ENCODE results near the gene SIRT3.
A peak's percentile ranks its signal among the peaks of the same experiment; 100 is the strongest.
"Not testable (repeated sequence)": the region's sequence is repeated elsewhere in the genome, so short reads cannot be mapped to it uniquely, and the experiment has no call there.

The SIRT3 gene

DNA sequence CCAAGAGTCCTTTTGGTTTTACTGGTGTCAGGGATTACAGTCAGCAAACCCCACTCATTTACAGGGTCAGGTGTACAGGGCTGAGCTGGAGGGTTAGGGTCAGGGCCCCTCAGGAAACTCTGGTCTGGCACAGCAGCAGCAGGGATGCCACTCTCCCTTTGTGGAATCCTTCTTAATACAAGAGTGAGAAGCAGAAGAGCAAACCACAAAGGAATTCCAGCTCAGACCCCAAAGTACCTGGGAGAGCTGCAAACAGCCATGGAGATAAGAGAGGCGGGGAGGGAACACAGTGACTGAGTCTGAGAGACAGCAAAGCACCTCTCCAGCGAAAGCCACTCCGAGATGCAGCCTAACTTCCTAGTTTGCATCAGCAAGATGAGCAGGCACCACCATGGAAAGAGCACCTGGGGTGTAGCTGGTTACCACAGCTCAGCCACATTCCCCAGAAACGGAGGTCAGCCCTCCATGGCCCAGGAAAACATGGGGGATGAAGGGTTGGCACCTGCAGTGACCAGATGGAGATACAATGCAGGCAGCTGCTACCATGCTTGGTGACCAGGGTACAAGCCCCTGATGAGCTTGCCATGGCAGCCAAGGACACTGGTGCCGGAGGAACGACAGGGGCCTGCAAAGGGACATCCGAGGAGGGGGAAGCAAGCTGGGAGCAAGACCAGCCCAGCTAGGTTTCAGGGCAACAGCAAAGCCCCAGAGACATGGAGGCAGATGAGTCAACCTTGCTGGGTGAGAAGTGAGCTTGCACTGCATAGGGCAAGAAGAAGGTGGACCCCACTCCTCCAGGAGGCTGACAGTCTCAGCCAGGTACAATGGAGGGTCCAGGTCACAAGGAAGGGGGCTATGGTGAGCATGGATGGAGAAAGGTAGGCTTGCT lies 32.8 kb downstream of the SIRT3 start:
- no peak for DNase-seq (ENCODE audit: low read depth in 2 of 2)

DNA sequence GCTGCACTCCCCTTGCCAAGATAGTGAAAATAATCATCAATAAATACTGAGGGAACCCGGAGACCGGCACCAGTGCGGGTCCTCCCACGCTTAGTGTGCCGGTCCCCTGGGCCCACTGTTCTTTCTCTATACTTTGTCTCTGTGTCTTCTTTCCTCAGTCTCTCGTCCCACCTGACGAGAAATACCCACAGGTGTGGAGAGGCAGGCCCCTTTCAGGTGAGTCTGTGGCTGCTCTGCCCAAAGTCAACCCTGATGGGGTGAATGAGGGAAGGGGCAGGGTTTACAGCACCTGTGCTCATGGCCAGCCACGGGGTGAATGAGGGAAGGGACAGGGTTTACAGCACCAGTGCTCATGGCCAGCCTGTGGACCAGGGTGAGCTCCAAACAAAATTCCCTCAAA lies 33.7 kb downstream of the SIRT3 start:
- no peak for DNase-seq (ENCODE audit: low read depth in 2 of 2)

DNA sequence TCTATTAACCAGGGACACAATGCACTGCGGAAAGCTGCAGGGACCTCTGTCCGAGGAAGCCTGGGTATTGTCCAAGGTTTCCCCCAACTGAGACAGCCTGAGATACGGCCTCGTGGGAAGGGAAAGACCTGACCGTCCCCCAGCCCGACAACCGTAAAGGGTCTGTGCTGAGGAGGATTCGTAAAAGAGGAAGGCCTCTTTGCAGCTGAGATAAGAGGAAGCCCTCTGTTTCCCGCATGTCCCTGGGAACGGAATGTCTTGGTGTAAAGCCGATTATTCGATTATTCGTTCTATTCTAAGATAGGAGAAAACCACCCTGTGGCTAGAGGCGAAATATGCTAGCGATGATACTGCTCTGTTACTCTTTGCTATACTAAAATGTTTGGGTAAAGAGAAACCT lies 34.2 kb downstream of the SIRT3 start:
- DNase-seq (ENCODE audit: low read depth in 2 of 2): no peak

DNA sequence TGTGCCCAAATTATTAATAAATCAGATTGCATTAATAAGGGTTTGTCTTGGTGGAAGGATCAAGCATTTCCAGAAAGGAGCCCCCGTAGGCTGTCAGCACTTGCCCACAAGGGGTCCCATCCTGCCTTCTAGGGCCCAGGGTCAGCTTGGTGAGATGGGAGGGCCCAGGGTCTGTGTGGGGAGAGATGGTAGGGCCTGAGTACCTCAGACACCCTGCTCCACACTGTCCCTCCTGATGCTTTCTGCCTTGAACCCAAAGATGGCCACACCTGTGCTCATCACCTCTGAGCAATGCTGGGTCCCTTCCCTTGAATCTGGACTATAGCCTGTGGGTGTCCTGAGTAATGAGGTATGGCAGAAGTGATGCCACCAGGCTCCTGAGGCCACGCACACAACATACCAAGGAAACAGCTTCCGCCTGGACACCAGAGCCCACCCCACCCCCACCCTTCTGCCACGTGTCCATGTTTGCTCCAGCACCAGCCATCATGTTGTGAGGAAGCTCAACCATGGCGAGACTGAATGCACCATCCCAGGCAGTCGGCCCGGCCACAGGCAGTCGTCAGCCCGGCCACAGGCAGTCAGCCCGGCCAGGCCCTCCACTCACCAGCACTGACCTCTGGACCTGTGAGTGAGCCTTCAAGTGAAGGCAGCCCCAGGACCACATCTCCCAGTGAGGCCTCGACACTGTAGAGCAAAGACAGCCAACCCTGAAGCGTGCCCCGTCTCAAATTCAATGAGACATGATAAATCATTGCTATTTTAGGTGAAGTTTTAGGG lies 35.7 kb downstream of the SIRT3 start:
- DNase-seq (ENCODE audit: low read depth in 2 of 2): no peak

DNA sequence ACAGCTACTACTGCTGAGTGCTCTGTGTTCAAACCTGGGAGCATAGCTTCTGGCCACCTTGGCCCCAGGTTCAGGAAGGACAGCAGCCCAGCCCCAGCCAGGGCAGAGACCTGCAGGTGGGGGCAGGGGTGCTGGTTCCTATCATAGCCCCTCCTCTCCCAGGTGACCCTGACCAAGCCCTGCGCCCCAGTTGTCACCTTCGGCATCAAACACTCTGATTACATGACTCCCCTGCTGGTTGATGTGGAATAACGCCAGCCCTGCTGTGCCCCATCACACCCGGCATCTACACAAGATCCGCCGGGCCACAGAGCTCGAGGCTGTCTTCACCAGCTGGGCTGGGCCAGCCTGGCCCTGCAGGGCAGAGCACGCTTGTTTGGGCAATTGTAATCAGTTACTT lies 36.4 kb downstream of the SIRT3 start:
- no peak for DNase-seq (ENCODE audit: low read depth in 2 of 2)

DNA sequence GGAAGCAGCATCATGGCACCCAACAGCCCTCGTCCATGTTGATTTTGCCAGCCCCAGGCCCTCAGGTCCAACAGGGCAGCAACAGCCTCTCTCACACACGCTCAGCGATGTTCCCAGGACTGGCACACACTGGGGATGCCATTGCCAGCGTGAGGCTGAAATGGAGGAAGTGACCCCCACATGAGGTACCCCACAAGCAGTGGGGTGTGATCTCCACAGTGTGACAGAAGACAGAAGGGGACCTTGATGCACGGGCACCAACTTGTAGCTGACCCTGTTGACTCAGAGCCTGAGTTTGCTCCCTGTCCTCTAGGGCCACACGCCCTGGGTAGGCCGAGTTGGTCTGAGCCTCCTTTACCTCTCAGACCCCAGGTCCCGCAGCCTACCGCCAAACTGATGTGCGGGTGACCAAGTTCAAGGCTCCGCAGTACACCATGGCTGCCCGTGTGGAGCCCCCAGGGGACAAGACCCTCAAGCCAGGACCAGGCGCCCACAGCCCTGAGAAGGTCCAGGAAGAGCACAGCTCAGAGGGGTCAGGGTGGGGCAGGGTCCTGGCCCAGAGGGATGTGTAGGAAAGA lies 37.0 kb downstream of the SIRT3 start:
- DNase-seq (ENCODE audit: low read depth in 2 of 2): no peak

DNA sequence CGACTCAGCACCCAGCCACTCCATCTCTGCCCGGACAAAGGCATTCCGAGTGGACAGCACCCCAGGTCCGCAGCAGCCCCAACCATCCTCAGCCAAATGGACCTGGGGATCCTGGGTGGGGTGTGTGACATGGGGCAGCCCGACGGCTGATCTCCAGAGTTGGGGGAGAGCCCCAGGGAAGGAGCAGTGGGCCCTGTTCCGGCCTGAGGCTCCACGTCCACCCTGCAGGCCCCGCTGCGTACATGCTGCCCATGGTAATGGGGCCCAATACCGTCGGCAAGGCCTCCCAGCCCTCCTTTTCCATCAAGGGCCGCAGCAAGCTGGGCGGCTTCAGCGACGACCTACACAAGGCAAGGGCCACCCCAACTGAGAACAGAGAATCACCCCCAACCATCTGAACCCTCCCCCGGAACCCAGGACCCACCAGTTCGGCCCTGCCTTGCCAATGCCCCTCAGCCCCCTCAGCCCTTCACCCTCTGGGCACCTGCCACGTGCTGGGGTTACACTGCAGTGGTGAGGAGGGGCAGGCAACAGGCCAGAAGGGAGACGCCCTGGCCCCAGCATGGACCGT lies 37.8 kb downstream of the SIRT3 start:
- DNase-seq (ENCODE audit: low read depth in 2 of 2): no peak

DNA sequence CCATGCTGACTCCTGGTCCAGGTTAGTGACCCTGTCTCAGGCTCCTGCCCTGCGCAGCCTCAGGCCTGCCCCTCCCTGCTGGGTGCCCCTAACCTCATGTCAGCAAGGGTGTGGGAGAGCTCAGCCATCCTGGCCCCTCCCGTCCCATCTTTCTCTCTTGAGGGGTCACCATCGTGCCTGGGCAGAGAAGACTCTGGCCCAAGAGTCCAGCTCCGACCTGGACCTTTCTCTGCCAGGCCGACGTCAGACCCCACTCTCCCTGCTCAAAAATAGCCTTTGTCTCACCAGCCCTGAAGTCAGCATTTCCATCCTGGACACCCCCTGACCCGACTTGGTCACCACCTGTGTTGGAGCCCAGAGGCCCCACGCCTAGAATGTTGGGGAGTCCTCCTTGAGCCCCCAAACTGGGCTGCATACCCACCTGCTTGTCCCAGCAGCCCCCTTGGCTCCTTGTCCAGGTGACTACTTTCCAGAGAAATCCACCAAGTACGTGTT lies 38.4 kb downstream of the SIRT3 start:
- DNase-seq (ENCODE audit: low read depth in 2 of 2): no peak

DNA sequence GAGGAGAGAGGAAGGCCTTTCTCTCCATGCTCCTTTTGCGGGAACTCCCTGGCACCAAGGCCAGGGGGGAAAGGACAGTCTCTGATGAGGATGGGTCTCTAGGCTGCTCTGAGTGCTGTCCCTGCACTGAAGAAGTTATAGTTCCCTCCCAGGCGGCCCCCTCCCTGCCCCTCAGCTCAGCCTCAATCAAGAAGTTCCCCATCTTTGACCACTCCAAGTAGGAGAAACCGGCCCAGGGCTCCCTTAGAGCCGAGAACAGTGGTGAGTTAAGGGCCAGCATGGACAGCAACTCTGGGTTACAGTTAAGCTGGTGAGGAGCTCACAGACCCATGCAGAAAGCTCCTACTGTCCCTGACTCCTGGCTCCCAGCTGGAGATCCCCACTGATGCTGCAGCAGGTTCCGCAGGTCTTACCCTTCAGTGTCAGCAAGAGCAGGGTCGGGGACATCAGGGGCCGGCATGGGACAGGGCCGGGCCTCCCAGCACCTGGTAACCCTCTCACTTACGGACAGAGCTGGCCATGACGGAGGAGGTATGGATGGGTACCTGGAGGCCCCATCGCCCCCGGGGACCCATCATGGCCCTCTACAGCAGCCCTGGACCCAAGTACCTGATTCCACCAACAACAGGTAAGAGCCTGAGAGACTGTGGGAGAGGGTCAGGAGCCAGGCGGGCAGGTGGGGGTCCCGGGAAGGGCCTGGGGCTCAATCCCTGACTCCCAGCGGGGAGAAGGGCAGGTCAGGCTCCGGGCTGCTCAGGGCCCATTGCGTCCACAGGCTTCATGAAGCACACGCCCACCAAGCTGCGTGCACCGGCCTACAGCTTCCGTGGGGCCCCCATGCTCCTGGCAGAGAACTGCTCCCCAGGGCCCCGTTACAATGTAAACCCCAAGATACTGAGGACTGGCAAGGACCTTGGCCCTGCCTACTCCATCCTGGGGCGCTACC lies 39.1 kb downstream of the SIRT3 start:
- no peak for DNase-seq (ENCODE audit: low read depth in 2 of 2)

DNA sequence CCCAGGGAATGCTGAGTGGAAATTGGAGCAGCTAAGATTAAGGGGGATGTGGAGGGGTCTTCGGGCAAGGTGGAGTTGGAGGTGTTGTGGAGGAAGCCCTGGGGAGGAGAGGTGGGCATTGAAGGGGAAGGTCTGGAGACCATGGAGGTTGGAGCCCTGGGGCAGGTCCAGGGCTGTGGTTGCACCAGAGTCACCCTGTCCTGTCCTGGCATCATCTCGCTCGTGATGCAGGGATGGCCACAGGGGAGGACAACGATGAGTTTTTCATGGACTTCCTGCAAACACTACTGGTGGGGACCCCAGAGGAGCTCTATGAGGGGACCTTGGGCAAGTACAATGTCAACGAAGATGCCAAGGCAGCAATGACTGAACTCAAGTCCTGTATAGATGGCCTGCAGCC lies 42.7 kb downstream of the SIRT3 start:
- DNase-seq (ENCODE audit: low read depth in 2 of 2): not testable (repeated sequence)

DNA sequence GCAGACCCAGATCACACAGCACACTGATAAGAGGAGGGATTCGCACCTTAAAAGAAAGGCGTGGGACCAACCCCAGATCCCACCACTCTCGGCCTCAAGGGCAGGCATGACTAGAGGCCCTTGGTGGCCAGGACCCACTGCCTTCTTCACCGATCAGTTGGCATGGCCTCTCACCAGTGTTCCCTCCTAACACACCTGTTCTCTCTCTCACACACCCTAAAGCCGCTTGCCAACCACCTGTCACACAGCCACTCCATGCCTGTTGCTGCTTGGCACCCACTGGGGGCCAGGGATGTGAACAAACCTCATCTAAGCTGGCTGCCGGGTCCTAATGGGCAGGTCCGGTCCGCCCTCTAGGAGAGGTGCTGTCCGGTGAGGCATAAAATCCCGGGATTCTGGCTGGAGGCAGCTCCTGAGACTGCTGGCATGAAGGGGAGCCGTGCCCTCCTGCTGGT lies 43.4 kb downstream of the SIRT3 start, which contains the start of gene SCGB1C1:
Gene SCGB1C1, plus strand, starts transcription at position 405 of the 455 bp plus-strand sequence. Its CDS starts 22 bp downstream, at position 427.
- DNase-seq (ENCODE audit: low read depth in 2 of 2): not testable (repeated sequence)

DNA sequence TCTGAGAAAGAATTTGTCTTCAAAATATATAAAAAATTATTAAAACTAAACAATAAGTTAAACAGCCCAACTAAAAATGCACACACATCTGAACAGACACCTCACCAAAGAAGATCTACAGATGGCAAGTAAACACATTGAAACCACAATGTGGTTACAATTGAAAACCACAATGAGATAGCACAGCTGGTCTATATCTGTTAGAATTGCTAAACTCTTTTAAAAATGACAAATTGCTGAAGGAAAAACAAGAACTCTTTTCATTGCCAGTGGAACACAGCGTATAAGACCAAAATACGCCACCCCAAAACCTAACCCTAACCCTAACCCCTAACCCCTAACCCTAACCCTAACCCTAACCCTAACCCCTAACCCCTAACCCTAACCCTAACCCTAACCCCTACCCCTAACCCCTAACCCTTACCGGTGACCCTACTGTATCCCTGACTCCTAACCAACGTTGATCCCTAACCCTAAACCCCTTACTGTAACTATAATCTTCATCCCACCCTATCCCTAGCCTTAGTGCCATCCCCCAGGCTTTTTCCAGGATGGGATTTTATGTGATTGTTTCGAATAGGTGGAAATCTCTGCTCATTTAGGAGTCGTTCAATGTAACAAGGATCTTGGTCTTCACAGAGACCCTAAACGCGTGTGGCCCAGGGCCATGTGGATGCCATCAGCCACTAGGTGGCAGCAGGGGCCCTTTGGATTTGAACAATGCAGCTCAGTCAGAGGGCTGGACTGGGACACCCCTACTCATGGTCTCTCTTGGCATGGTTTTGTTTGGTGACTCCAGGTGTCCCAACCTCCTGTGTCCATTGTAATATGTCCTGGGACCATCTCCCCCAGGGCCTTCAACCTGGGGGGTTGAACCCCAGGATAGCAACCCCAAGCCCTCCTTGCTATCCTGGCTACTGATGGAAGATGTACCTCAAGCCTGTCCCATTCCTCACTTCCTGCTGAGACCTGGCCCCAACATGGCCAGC lies 44.4 kb downstream of the SIRT3 start:
- DNase-seq (ENCODE audit: low read depth in 2 of 2): not testable (repeated sequence)

DNA sequence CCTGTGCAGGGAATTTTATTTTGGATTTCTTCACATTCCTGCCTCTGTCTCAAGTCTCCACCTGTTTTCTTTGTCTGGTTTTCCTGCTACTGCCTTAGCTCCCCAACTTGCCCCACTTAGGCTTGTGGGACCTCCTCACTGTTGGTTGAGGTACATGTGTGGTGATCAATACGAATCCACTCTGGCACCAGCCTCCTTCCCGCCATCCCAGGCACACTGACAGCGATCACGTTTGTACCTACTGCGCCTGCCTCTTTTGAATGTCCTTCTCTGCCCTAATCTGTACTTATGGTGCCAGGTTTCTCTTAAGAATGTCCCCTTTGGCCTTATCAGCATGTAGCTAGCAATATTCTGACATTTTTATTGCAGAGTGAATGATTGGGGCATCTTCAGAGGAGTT lies 45.6 kb downstream of the SIRT3 start:
- DNase-seq (ENCODE audit: low read depth in 2 of 2): not testable (repeated sequence)

DNA sequence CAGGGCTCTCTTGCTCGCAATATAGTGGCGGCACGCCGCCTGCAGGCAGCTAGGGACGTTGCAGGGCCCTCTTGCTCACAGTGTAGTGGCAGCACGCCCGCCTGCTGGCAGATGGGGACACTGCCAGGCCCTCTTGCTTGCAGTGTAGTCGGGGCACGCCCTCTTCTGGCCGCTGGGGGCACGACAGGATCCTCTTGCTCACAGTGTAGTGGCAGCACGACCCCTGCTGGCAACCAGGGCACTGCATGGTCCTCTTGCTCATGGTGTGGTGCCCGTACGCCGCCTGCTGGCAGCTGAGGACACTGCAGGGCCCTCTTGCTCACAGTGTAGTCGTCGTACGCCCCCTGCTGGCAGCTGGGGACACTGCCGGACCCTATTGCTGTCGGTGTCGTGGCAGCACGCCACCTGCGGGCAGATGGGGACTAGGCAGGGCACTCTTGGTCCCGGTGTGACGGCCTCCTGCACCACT lies 46.3 kb downstream of the SIRT3 start:
- peak in 1 of 2 donors; percentile 54 for DNase-seq (ENCODE audit: low read depth in 2 of 2)

DNA sequence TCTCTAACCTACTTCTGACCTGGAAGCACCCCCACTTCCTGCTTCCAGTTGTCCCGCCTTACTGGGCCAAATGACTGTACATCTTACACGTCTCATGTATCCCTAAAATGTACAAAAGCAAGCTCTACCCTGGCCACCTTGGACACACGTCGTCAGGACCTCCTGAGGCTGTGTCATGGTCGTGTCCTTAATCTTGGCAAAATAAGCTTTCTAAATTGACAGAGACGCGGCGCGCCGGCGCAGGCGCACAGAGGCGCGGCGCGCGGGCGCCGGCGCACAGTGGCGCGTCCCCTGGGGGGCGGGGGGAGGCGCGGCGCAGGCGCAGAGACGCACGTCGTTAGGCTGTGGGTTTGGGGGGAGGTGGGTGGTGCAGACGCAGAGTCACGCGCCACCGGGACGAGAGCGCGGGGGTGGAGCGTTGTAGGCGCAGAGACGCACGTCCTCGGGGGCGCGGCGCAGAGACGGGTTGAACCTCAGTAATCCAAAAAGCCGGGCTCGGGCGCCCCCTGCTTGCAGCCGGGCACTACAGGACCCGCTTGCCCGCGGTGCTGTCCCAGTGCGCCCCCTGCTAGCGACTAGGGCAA lies 46.9 kb downstream of the SIRT3 start:
- not testable (repeated sequence) for DNase-seq (ENCODE audit: low read depth in 2 of 2)

DNA sequence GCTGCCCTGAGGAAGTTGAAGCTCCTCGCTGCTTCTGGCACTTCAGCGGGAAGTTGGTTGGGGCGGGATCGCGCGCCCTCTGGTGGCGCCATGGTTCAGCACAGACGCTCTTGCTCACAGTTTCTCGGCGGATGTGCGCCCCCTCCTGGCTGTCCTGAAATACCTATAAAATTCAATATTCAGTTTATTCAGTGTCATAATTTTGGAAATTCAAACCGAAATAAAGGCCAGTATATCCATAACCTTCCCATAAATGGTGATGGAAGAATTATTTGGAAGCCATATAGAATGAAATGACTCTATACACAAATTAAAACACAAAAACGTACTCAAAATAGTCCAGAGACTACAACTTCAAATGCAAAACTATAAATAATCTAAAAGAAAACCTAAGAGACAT lies 55.9 kb downstream of the SIRT3 start:
- not testable (repeated sequence) for DNase-seq (ENCODE audit: low read depth in 2 of 2)
